Liver (tissue), 3 donors: ENCODE measurements around the gene PGA3.

Source experiments
- CTCF ChIP-seq: fragments of 150-350 bp; IDR thresholded peaks from 2 replicates; pipeline ENCODE4 v1.5.1; 2017; ENCODE audit warnings: improper control_type of control experiment, low read depth, low read length; ENCODE audit not compliant: missing input control
- GABPA ChIP-seq, 2 donors: IDR thresholded peaks in 1 of 2; conservative IDR thresholded peaks in 1 of 2; 2 replicates each; pipeline ENCODE4 v1.6.1; 2016; ENCODE audit warnings: antibody characterized with exemption in 2 of 2, mild to moderate bottlenecking in 1 of 2, moderate library complexity in 1 of 2
- HNF4A ChIP-seq, 2 donors: conservative IDR thresholded peaks; 2 replicates each; pipeline ENCODE4 v1.6.1; 2016; ENCODE audit warnings: antibody characterized with exemption in 2 of 2, mild to moderate bottlenecking in 2 of 2
- JUND ChIP-seq, 2 donors: IDR thresholded peaks; 2 replicates each; pipeline ENCODE4 v1.6.1; 2016; ENCODE audit warnings: antibody characterized with exemption in 2 of 2
- MAX ChIP-seq: IDR thresholded peaks from 2 replicates; pipeline ENCODE4 v1.6.1; 2016; ENCODE audit warnings: antibody characterized with exemption
- REST ChIP-seq: IDR thresholded peaks from 2 replicates; pipeline ENCODE4 v1.6.1; 2016; ENCODE audit warnings: antibody characterized with exemption, mild to moderate bottlenecking
- TAF1 ChIP-seq: conservative IDR thresholded peaks from 2 replicates; pipeline ENCODE4 v1.6.1; 2016; ENCODE audit warnings: antibody characterized with exemption, mild to moderate bottlenecking
- YY1 ChIP-seq: IDR thresholded peaks from 2 replicates; pipeline ENCODE4 v1.6.1; 2016; ENCODE audit warnings: antibody characterized with exemption, mild to moderate bottlenecking
- ZBTB33 ChIP-seq: IDR thresholded peaks from 2 replicates; pipeline ENCODE4 v1.6.1; 2016; ENCODE audit warnings: antibody characterized with exemption
- donor health status: healthy.
- donor health status: healthy.

GRCh38 chr11:61170566-61170965, 32.7 kb upstream of the PGA3 start:
- TF ChIP-seq TAF1 = no peak
- TF ChIP-seq CTCF = no peak
- TF ChIP-seq HNF4A (conservative IDR thresholded peaks at IDR 0.05) = no peak
- TF ChIP-seq REST = no peak
- TF ChIP-seq MAX = no peak
- no peak for TF ChIP-seq ZBTB33
- TF ChIP-seq JUND (IDR thresholded peaks at IDR 0.05) = no peak
- no peak for TF ChIP-seq GABPA (IDR thresholded peaks at IDR 0.05 in 1 of 2, conservative IDR thresholded peaks at IDR 0.05 in 1 of 2)
- no peak for TF ChIP-seq YY1
